AG09319 (cell line): ENCODE measurements around the gene CAPN5.

Experiments
- DNase-seq: peaks from one replicate; pipeline ENCODE4 v3.0.0-alpha.2; 2010; ENCODE audit warnings: low read depth; ENCODE audit errors: extremely low read depth
- CTCF ChIP-seq: IDR thresholded peaks from 2 replicates; pipeline ENCODE4 v1.5.1; 2011; ENCODE audit warnings: low read depth, mild to moderate bottlenecking, inconsistent platforms, low read length, moderate library complexity

Gene CAPN5

GRCh38 chr11:77115181-77115611, 48.4 kb downstream of the CAPN5 start:
- TF ChIP-seq CTCF = no peak; the same call in 1 of the 2 replicates
- DNase-seq = no peak

- no peak for DNase-seq
- no peak for TF ChIP-seq CTCF
Observed at GRCh38 chr11:77115956-77116355, 49.2 kb downstream of the CAPN5 start.

GRCh38 chr11:77117492-77117891, 50.7 kb downstream of the CAPN5 start:
- TF ChIP-seq CTCF = no peak
- no peak for DNase-seq

GRCh38 chr11:77118086-77118485, 51.3 kb downstream of the CAPN5 start:
- TF ChIP-seq CTCF = no peak

GRCh38 chr11:77118971-77119370, 52.2 kb downstream of the CAPN5 start:
- no peak for TF ChIP-seq CTCF
- no peak for DNase-seq

More at GRCh38 chr11:77118086-77118485, 51.3 kb downstream of the CAPN5 start:
- no peak for DNase-seq

- no peak for TF ChIP-seq CTCF
- no peak for DNase-seq
Observed at GRCh38 chr11:77119531-77119936, 52.8 kb downstream of the CAPN5 start.

GRCh38 chr11:77120571-77120970, 53.8 kb downstream of the CAPN5 start:
- TF ChIP-seq CTCF = no peak
- no peak for DNase-seq
